Prostate gland (tissue), 2 donors: ENCODE results near the gene PROB1. TPM values are rescaled to one million over a fixed set of nuclear protein-coding genes. Genes with fewer than 3 reads are reported as not detected.

ENCODE experiments used
- DNase-seq: peaks from one replicate; pipeline ENCODE4 v3.0.0-alpha.2; 2019; ENCODE audit warnings: low spot score
- H3K27ac ChIP-seq, 2 donors: fragments of 200-600 bp; sonication (generic); 2 replicates each; pipeline ENCODE4 v1.5.1; 2017 to 2019
- H3K27me3 ChIP-seq: fragments of 200-600 bp; sonication (generic); replicated peaks from 2 replicates; pipeline ENCODE4 v1.5.1; 2019; ENCODE audit not compliant: insufficient read depth
- H3K36me3 ChIP-seq, 2 donors: fragments of 200-600 bp; sonication (generic); 1 replicate in 1 of 2; 2 replicates in 1 of 2; pipeline versions ENCODE4 v1.5.1 to v1.8.1; 2017 to 2019
- H3K4me1 ChIP-seq: fragments of 200-600 bp; sonication (generic); replicated peaks from 2 replicates; pipeline ENCODE4 v1.5.1; 2019
- H3K4me3 ChIP-seq, 2 donors: fragments of 200-600 bp; sonication (generic); 2 replicates each; pipeline ENCODE4 v1.5.1; 2017 to 2019
- H3K9me3 ChIP-seq: fragments of 200-600 bp; sonication (generic); 2 replicates; pipeline ENCODE4 v1.5.1; 2017
- CTCF ChIP-seq, 4 experiments: fragments of 200-600 bp in 2 of 4; fragments of 450-650 bp in 2 of 4; sonication (generic) in 2 of 4; IDR thresholded peaks; 1 replicate in 3 of 4; 2 replicates in 1 of 4; pipeline ENCODE4 v1.5.1; 2016 to 2019; ENCODE audit warnings: antibody characterized with exemption in 4 of 4, mild to moderate bottlenecking in 2 of 4, moderate library complexity in 2 of 4
- POLR2A ChIP-seq: fragments of 450-650 bp; IDR thresholded peaks from one replicate; pipeline ENCODE4 v1.6.1; 2016; ENCODE audit warnings: antibody characterized with exemption, mild to moderate bottlenecking
- POLR2AphosphoS5 ChIP-seq: sonication (generic); formaldehyde crosslinking; IDR thresholded peaks from one replicate; pipeline ENCODE4 v1.6.1; 2017; ENCODE audit warnings: antibody characterized with exemption
- WGBS: methylation state at CpG from one replicate; pipeline ENCODE4 v1.1.5; 2018; 5-methylcytosine and 5-hydroxymethylcytosine counted together
- intact Hi-C: fragments of 100-400 bp; cut with DNase I; formaldehyde crosslinking; loops from one replicate; pipeline ENCODE4 v1.14.2; 2022
- total RNA-seq, 2 donors: library from RNA; depleted of rRNA; stranded (reverse); fragments of >200 nt; gene quantifications; one replicate each; pipeline ENCODE4 v1.1.0, GENCODE V29; 2016

The PROB1 gene
- total RNA-seq, 2 donors from 2014 or later = 2.4 TPM

GRCh38 chr5:139376364-139376763 is 18.5 kb downstream of the PROB1 start:
- Histone ChIP-seq H3K36me3 (no peaks in the 10 kb centered on the region), H3K9me3 (no peaks in the 10 kb centered on the region), H3K4me3 (no peak overlapping the region), H3K4me1 (peaks cover 6% of the 10 kb centered on the region), H3K27ac (no peak overlapping the region), H3K27me3 (no peaks in the 10 kb centered on the region)
- intact Hi-C loops = no loop called here
- 89% methylated on average over 7 of the region's 7 CpGs for WGBS
- TF ChIP-seq CTCF (IDR thresholded peaks at IDR 0.05) (no peak), POLR2AphosphoS5 (no peak), POLR2A (no peak)
- DNase-seq = no peak

GRCh38 chr5:139374909-139375308 is 20.0 kb downstream of the PROB1 start:
- Histone ChIP-seq H3K27ac (peak overlapping the region; percentile 81 to 82), H3K9me3 (no peaks in the 10 kb centered on the region), H3K36me3 (no peaks in the 10 kb centered on the region), H3K27me3 (no peaks in the 10 kb centered on the region), H3K4me1 (peaks cover 6% of the 10 kb centered on the region), H3K4me3 (no peak overlapping the region)
- DNase-seq = no peak
- WGBS = 97% methylated on average over 2 of the region's 2 CpGs
- TF ChIP-seq CTCF (IDR thresholded peaks at IDR 0.05) = no peak
- TF ChIP-seq POLR2AphosphoS5 = no peak
- no peak for TF ChIP-seq POLR2A
- intact Hi-C loops = no loop called here

GRCh38 chr5:139371482-139372435 is 23.1 kb downstream of the PROB1 start:
- H3K27ac ChIP-seq = peak overlapping the region in 1 of 2 donors; percentile 17
- DNase-seq = no peak
- H3K9me3 ChIP-seq = no peaks in the 10 kb centered on the region
- no peaks in the 10 kb centered on the region for H3K36me3 ChIP-seq
- H3K4me1 ChIP-seq = peaks cover 6% of the 10 kb centered on the region
- no peak for TF ChIP-seq POLR2A
- no peak for TF ChIP-seq CTCF (IDR thresholded peaks at IDR 0.05)
- no peak for TF ChIP-seq POLR2AphosphoS5
- 81% methylated on average over 7 of the region's 7 CpGs for WGBS
- no peaks in the 10 kb centered on the region for H3K27me3 ChIP-seq
- intact Hi-C loops = no loop called here
- H3K4me3 ChIP-seq = no peak overlapping the region

- Histone ChIP-seq H3K27me3 (no peaks in the 10 kb centered on the region), H3K27ac (no peak overlapping the region), H3K4me1 (no peaks in the 10 kb centered on the region), H3K9me3 (no peaks in the 10 kb centered on the region), H3K4me3 (no peak overlapping the region), H3K36me3 (peaks cover 3 to 15% of the 10 kb centered on the region in 2 donors)
- TF ChIP-seq POLR2A = no peak
- no peak for TF ChIP-seq CTCF (IDR thresholded peaks at IDR 0.05)
- no peak for TF ChIP-seq POLR2AphosphoS5
- WGBS = 90% methylated on average over 1 of the region's 1 CpG
- intact Hi-C loops = no loop called here
- DNase-seq = no peak
Measured at GRCh38 chr5:139369181-139369580, 25.7 kb downstream of the PROB1 start.

GRCh38 chr5:139368613-139369012 is 26.3 kb downstream of the PROB1 start:
- no peaks in the 10 kb centered on the region for H3K9me3 ChIP-seq
- H3K27ac ChIP-seq = no peak overlapping the region
- H3K4me3 ChIP-seq = no peak overlapping the region
- 60% methylated on average over 2 of the region's 2 CpGs for WGBS
- H3K4me1 ChIP-seq = no peaks in the 10 kb centered on the region
- peaks cover 3 to 15% of the 10 kb centered on the region in 2 donors for H3K36me3 ChIP-seq
- TF ChIP-seq CTCF (IDR thresholded peaks at IDR 0.05) (no peak), POLR2A (no peak), POLR2AphosphoS5 (no peak)
- intact Hi-C loops = no loop called here
- H3K27me3 ChIP-seq = no peaks in the 10 kb centered on the region
- DNase-seq = no peak
